ENCODE measurements around the gene DAPK2.
A peak's percentile ranks its signal among the peaks of the same experiment; 100 is the strongest.

DNA sequence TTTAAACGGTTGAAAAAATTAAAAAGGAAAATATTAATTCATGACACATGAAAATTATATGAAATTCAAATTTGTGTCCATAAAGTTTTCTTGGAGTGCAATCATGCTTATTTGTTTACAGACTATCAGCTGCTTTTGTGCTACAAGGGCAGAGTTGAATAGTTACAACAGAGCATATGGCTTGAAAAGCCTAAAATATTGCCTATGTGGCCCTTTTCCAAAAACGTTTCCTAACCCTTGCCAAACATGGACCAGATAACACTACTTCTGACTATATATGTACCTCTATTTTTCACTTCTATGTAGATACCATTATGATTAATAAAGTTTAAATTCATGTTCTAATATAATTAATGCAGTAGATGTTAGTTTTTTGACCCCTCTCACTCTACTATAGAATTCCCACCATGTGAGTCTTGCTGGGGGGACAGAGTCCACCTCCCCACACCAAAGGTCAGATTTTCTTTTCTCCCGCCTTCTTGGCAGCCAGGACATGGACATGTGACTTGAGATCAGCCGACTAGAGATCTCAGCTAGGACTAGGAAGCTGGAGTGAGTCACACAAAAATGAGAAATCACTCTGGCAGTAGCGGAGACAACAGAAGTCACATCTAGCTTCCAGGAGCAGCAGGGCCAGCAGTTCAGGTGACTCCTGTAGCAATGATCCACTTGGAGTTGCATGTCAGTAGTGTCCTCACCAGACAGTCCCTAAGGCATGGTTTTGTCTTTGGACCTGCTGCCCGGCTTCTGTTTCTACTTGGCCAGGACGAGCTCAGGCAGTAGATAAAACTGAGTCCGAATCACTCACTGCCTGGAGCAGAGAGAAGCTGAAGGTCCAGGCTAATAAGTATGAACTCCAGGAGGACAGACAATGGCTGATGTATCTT lies 24.9 kb upstream of the DAPK2 start:
- TF ChIP-seq, protein P1, sequence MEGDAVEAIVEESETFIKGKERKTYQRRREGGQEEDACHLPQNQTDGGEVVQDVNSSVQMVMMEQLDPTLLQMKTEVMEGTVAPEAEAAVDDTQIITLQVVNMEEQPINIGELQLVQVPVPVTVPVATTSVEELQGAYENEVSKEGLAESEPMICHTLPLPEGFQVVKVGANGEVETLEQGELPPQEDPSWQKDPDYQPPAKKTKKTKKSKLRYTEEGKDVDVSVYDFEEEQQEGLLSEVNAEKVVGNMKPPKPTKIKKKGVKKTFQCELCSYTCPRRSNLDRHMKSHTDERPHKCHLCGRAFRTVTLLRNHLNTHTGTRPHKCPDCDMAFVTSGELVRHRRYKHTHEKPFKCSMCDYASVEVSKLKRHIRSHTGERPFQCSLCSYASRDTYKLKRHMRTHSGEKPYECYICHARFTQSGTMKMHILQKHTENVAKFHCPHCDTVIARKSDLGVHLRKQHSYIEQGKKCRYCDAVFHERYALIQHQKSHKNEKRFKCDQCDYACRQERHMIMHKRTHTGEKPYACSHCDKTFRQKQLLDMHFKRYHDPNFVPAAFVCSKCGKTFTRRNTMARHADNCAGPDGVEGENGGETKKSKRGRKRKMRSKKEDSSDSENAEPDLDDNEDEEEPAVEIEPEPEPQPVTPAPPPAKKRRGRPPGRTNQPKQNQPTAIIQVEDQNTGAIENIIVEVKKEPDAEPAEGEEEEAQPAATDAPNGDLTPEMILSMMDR (IDR thresholded peaks at IDR 0.05 in 4 of 5, conservative IDR thresholded peaks at IDR 0.05 in 1 of 5) = no peak
- peak; percentile 22 to 40 for TF ChIP-seq POLR2A (IDR thresholded peaks at IDR 0.05)
